Measurements from ENCODE around the gene KCNG1.
A peak's percentile ranks its signal among the peaks of the same experiment; 100 is the strongest.

The KCNG1 gene

GRCh38 chr20:51034988-51035656, 12.2 kb upstream of the KCNG1 start:
- no peak for DNase-seq

DNA sequence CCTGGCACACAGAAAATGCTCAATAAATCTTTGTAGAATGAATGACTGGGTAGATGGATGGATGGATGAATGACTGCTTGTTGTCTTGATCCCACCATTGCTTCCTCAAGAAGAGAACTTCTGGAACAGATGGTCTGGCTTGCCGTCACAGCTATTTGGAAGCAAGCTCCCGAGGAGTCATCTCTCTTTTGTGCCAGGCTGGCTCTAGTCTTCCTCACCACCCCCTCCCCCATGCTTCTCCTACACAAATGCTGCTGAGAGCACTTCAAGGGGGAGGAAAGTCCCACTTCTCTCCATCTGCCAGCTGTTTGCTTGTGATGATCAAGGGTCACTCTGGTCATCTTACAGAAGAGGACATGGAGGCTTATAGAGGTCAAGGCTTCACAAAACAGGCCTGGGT, 11.6 kb upstream of the KCNG1 start:
- DNase-seq: no peak

- no peak for DNase-seq
Measured at GRCh38 chr20:51029963-51030920, 7.3 kb upstream of the KCNG1 start.

DNA sequence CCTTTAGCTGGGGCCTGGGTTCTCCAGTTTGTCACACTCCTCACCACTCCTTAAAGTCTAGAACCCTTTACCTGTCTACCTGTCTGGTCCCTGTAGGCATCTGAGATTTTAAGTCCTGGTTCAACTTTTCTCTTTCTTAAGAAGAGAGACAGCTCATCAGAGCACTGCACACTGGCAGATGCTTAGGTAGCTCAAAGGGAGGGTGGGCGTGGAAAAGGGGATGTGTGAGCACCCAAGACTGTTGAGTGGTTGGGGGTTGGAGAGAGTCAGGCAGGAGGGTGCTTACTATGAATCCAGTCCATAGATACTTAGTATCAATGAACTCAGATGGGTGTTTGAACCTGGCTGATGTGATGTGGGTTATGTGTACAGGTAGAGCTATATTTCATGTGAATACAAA, 6.6 kb upstream of the KCNG1 start:
- DNase-seq: no peak

GRCh38 chr20:51028616-51029212, 5.8 kb upstream of the KCNG1 start:
- DNase-seq: no peak

GRCh38 chr20:51027035-51027795, 4.3 kb upstream of the KCNG1 start:
- DNase-seq: no peak

GRCh38 chr20:51026269-51026668, 3.4 kb upstream of the KCNG1 start:
- DNase-seq: no peak

DNA sequence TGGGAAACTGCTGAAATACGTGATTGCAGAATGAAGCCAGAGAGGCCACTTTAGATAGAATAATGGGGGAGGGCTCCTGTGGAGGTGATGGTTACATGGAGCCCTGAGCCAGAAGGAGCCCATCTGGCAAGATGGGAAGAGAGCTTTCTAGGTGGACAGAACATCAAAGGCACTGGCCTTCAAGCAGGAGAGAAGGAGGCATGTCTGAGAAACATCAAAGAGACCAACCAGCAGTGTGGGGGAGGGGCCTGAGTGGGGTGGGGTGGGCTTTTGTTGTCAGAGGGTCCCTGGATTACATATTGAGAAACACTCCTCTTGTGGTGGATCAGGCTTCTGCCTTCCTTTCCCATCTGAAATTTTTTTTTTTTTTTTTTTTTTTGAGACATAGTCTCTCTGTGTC, 1.9 kb upstream of the KCNG1 start:
- no peak for DNase-seq

GRCh38 chr20:51023617-51024155, 779 bp upstream of the KCNG1 start:
- DNase-seq: no peak

DNA sequence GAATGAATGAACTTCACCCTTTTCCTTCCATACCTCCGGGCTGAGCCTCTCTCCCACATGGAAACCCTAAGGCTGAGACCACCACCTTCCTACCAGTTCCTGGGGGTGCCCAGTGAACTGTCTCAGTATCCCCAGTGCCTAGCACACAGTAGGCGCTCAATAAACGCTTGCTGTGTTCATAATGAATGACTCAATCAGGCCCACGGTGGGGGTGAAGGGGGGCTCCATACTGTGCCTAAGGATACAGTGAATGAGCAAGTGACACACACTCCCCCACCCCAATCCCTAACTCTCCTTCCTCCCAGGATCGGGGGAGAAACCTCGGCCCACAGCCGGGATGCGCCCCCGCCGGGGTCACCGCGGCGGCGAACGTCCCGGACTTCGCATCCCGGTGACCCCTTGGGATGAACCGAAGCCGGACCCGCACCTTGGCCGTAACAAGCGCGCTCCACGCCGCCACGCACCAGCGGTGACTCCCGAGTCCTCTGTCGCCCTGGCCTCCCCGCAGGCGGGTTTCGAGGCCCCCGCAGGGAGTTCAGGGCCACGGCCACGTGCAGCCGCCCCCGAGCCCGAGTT, 592 bp downstream of the KCNG1 start:
- DNase-seq: no peak

GRCh38 chr20:51021067-51022025, 1.6 kb downstream of the KCNG1 start:
- DNase-seq: no peak

DNA sequence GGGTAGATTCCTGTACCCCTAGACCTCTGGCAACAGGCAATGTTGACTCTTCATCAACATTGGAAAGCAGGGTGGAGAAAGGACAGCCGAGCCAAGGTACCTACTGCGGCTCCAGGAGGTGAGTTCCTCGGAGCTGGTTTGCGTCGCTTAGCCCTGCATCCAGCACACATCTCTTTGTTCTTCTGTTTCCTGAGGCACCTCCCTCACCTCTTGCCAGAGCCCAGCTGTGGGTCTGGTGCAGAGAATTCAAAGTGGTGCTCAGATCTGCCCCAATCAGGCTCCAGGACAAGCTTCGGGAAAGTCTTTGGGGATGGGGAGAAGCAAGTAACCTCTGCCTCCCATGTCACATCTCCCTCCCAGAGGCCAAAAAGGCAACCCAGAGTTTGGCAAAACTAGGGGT, 2.2 kb downstream of the KCNG1 start:
- DNase-seq: no peak

DNA sequence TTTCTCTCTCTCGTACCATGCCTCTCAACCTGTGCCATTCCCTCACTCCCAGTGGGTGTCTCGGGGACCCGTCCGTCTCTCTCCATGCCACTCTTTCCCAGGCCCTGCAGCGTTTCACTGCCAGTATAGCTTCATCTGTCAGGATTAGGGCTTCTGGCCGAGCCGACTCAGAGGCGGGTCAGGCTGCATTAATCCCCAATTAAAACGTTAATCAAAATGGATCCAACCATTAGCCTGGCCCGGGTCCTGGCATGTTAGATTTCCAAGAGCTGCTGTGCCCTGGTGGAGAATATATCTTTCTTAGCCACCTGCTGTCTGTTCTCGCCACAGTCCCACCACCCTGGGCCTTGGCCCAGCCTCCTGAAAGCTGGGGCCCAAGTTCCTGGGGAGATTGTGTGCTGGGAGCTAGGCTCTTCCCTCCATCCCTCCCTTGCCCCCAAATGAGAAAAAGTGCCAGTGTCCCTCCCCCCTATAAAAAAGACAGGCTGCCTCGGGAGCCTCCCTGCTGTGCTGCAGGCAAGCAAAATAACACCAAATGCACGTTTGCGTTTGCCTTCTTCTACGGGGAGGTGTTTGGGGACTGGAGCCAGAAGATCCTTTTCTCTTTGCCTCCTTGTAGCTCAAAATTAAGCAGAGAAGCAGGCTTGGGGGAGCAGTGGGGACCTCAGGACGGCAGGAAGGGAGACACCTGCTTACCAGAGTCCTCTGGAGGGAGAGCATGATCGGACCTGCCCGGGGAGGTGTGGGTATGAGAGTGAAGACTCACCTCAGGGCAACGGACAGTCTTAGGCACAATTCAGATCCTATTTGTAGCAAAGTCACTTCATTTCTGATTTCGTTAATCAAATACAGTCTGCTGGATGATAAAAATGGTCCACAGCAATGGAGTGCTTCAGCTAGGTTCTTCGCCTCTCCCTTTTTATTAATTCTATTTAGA, 3.0 kb downstream of the KCNG1 start:
- no peak for DNase-seq

DNA sequence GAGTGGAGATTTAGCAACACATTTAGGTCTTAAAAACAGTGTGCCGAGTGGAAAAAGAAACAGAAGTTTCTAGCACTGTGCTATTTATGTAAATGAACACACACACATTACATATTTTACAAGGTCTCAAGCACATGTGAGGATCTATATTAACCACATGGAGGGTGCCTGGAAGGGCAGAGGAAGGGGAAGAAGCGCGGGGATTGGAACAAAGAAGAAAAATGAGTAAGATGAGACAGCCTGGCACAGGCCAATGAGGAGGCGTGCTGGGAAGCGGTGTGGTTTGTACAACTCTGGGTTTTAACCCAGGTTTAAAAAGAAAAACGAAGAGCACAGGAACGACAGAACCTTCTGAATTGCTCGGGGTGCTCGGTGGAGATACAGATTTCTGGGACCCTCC, 5.7 kb downstream of the KCNG1 start:
- DNase-seq: no peak

DNA sequence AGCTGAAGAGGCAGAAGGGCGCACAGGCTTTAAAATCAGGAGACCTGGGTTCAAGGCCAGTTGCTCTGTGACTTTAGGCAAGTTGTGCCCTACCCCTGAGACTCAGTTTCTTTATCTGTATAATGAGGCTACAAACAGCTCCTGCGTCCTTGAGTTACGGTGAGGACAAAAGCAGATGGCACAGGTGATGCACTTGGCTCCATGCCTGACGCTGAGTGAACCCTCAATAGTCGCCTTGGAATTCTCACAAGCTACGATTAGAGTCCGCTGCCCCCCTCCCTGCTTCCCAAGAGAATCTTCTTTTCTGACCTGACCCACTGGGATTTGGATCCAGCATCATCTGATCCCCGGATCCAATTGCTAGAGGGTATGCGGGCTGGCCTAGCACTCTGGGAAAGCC, 6.4 kb downstream of the KCNG1 start:
- no peak for DNase-seq

DNA sequence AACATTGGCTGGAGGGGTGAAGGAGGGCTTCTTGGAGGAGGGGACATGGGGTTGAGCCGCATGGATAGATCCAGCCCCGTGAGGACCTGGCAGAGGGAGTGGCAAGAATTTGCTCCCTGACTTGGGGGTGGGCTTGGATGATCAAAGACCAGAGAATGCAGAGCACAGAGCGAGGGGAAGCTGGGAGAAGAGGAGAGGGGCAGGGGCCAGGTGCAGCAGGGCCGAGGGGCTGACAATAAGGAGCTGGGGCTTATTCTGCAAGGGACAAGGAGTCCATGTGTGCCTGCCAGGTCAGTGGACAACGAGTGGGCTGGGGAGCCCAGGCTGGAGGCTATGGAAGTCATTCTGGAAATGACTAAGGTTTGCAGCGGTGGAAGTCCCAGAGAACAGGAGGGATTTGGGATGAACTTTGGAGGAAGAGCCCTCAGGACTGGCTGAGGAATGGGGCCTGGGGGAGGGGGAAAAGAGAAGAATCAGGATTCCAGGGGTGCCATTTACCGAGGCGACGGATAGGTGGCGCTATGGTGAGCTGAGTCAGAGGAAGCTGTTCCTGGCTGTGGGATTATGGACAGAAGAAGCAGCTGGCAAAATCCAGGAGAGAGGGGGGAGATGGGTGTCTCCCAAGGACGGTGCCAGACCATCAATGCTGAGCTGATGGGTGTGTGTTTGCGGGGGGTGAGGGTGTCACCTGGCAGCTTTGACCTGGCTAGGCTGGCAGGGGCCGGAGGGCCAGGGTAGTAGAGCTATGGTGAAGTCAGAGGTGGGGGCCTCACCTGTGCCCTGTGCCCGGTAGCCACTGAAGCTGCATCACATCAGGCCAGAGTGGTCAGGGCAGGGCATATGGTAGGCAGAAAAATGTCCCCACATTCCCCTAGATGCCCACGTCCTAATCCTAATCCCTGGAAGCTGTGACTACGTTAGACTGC, 7.8 kb downstream of the KCNG1 start:
- DNase-seq: peak; percentile 30

DNA sequence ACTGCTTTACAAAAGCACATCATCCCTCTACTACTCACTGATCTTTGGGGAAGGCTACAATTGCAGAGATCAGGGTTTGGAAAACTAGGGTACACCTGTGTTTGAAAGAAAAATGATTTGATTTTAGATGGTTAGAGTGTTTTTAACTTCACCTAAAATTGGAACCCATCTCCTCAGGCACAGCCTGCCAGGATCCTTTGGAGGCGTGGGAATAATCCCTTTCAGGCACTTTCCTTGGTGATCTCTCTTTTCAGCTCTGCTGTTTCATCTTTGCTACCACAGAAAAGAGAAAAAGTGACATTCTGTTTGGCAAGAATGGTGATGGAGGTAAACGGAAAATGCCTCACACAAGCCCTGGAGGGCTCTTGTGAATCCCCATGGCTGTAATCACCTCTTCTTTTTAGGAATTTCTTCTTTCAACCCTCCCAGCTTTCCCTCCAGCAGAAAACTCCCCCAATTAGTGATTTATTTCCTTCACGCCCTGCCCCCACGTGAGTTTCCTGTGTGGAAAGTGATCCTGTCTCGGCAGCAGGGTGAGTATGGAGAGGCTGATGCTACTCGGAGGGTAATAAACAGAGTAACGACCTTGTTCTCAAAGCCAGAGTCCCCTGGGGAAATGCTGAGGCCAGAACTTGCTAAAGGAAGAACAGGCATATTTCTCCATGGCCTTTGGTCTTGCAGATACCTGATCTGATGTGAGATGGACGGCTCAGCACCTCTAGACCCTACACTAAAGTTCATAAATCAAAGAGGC, 9.2 kb downstream of the KCNG1 start:
- no peak for DNase-seq

DNA sequence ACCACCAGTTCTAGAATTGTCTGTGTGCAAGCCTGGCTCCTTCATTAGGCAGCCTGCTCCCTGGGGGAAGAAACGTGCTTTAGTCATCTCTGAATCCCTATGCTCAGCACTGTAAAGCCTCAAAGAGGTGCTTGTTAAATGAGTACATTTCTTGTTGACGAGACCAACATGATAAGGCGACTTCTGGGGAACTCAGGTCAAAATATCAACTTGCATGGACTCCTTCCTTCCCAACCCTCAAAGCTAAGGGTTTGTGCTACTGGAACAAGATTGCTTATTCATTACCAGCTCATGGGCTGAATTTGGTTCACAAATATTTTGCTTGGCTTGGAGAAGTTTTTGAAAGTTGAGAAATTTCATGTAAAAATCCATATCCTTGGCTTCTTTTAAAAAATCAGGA, 10.6 kb downstream of the KCNG1 start:
- no peak for DNase-seq
